ENCODE measurements around the gene LRSAM1.

DNA sequence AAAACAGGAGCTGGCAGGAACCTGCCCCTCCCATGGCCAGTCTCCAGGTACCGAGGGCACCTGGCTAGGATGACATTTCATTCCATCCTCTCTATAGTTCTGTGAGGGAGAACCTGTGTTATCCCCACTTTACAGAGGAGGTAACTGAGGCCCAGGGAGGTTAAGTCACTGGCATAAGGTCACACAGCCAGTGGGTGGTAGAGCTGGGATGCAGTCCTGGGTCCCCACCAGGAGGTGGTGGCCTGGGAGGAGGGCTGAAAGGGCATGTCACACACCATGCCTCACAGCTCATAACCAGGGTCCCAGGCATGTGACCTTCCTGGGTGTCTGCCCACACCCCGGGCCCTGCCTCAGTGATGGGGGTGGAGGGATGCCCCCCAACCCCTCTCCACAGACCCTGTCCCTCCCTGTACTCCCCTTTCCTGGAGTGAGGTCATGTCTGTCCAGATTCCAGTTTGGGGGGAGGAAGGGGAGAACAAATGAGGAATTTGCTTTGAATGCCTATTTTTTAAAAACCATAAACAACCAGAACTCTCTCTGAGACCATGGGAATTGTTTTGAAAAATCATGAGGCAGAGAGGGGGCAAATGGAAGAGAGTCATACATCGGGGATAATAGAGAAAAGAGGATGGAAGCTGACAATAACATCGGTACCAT is 83.1 kb downstream of the LRSAM1 start:
- TF ChIP-seq CTCF (IDR thresholded peaks at IDR 0.05): no peak
- TF ChIP-seq POLR2A (IDR thresholded peaks at IDR 0.05): no peak

Data from adrenal gland (tissue), 5 donors.